ENCODE measurements around the gene ST6GALNAC4. TPM values are rescaled to one million over a fixed set of nuclear protein-coding genes. Genes with fewer than 3 reads are reported as not detected.

The ST6GALNAC4 gene
- total and polyA plus RNA-seq, 9 of the 15 experiments (the other 6 are each of a cell fraction or from before 2014, with no cell fraction given), result 2.6 to 43.1 (median 15.4) TPM

GRCh38 chr9:127899128-127899943, 17.5 kb downstream of the ST6GALNAC4 start, which contains the start of gene ST6GALNAC6 (continued):
- TF ChIP-seq ZNF398 (CRISPR knock-in tag; IDR thresholded peaks at IDR 0.05) (no peak), ZNF507 (tag; conservative IDR thresholded peaks at IDR 0.05) (no peak), STAT5A (IDR thresholded peaks at IDR 0.05; ENCODE audit: borderline replicate concordance, low read length) (no peak), PURB (CRISPR knock-in tag; IDR thresholded peaks at IDR 0.05; ENCODE audit: low read depth) (no peak), ZNF586 (CRISPR knock-in tag; conservative IDR thresholded peaks at IDR 0.05) (no peak), MECOM (CRISPR knock-in tag; IDR thresholded peaks at IDR 0.05) (no peak), WHSC1 (IDR thresholded peaks at IDR 0.05; ENCODE audit: low read length) (no peak), UBTF (IDR thresholded peaks at IDR 0.05; ENCODE audit: borderline replicate concordance in 1 of 2, low read depth in 2 of 2, low read length in 2 of 2) (0 out of 4 replicates have a peak, but pooled peaks of 1 of the 2 experiments have one; percentile 5), TFE3 (CRISPR knock-in tag; IDR thresholded peaks at IDR 0.05) (no peak), E4F1 (CRISPR knock-in tag; IDR thresholded peaks at IDR 0.05; ENCODE audit: borderline replicate concordance) (no peak), ZBTB5 (IDR thresholded peaks at IDR 0.05) (no peak), RBM34 (IDR thresholded peaks at IDR 0.05; ENCODE audit: borderline replicate concordance, insufficient read depth, low read length) (no peak), ZSCAN29 (IDR thresholded peaks at IDR 0.05) (no peak), MXD1 (CRISPR knock-in tag; IDR thresholded peaks at IDR 0.05; ENCODE audit: borderline replicate concordance, poor library complexity, severe bottlenecking) (no peak), GTF2E2 (tag; IDR thresholded peaks at IDR 0.05) (no peak)
